ENCODE results near the gene NACC2.
"Not testable (repeated sequence)": the region's sequence is repeated elsewhere in the genome, so short reads cannot be mapped to it uniquely, and the experiment has no call there.

Gene NACC2

DNA sequence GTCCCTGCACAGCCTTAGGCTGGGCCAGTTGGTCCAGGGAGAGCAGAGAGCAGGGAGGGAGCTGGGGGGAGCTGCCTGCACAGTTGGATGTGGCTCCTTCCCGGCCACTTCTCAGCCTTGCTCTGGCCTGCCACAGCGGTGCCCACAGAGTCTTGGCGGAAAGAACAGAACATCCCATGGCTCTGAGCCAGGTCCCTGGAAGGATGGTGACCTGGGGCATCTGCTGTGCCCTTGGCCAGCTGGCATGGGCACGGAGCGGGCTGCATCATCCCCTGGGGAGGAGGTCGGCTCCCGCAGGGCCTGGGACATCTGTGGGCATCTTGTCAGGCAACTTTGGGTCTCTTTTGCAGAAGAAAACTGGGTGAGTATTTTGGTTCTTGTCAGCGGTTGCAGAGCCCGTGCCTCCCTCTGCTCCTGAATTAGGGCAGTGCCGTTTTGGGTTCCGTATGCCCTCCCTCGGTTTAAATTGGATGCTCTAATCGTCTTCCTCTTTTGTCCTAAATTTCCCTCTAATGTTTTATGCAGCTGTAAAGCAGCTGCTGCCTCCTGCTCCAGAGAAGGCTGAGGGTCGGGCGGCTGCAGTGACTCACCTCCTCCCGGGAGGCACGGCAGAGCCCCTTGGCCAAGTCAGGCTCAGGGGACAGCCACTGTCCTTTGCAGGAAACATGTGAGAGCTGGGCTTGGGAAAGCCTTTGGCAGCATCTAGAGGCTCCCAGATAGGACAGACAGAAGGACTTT, 10.5 kb upstream of the NACC2 start:
- H3K4me3 ChIP-seq (replicated peaks; ENCODE audit: low read depth, low read length) = no peak overlapping the region
- TF ChIP-seq, protein P1, sequence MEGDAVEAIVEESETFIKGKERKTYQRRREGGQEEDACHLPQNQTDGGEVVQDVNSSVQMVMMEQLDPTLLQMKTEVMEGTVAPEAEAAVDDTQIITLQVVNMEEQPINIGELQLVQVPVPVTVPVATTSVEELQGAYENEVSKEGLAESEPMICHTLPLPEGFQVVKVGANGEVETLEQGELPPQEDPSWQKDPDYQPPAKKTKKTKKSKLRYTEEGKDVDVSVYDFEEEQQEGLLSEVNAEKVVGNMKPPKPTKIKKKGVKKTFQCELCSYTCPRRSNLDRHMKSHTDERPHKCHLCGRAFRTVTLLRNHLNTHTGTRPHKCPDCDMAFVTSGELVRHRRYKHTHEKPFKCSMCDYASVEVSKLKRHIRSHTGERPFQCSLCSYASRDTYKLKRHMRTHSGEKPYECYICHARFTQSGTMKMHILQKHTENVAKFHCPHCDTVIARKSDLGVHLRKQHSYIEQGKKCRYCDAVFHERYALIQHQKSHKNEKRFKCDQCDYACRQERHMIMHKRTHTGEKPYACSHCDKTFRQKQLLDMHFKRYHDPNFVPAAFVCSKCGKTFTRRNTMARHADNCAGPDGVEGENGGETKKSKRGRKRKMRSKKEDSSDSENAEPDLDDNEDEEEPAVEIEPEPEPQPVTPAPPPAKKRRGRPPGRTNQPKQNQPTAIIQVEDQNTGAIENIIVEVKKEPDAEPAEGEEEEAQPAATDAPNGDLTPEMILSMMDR (IDR thresholded peaks at IDR 0.05; ENCODE audit: low read depth, low read length, missing control alignments) = no peak
- DNase-seq (ENCODE audit: extremely low read depth, low read depth) = no peak

DNA sequence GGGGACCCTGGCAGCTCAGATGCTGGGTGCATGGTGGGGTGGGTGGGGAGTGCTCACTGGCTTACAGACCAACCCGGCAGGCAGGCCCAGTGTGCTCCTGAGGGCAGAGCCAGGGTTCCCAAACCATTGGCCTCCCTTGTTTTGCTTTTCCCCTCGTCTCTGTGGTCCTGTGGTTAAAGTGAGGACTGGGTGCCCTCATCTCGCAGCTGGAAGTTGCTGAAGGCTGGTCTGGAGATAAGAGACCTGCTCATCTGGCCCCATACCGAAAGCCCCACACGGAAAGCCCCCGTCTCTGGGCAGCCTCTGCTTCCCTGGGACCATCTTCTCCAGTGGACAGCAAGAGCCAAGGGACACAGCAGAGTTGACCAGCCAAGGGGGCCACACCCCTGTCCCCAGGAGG, 9.8 kb upstream of the NACC2 start:
- DNase-seq (ENCODE audit: extremely low read depth, low read depth) = no peak
- H3K4me3 ChIP-seq (replicated peaks; ENCODE audit: low read depth, low read length) = no peak overlapping the region
- TF ChIP-seq, protein P1 (IDR thresholded peaks at IDR 0.05; ENCODE audit: low read depth, low read length, missing control alignments) = no peak

DNA sequence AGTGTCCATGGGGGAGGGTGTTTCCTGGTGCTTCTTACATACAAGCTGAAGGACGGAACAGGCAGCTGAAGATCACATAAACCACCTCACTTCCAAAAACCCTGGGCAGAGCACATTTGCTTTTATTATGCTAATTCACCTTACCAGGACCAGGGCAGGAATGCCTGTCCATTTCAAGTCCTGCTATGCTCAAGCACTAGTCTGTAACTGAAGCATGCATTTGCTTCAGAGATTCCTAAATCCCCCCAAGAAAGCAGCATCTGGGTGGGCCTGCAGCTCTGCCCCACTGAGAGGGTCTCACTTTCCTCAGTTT, 9.4 kb upstream of the NACC2 start:
- no peak overlapping the region for H3K4me3 ChIP-seq (replicated peaks; ENCODE audit: low read depth, low read length)
- TF ChIP-seq, protein P1 (IDR thresholded peaks at IDR 0.05; ENCODE audit: low read depth, low read length, missing control alignments) = no peak
- DNase-seq (ENCODE audit: extremely low read depth, low read depth) = no peak

DNA sequence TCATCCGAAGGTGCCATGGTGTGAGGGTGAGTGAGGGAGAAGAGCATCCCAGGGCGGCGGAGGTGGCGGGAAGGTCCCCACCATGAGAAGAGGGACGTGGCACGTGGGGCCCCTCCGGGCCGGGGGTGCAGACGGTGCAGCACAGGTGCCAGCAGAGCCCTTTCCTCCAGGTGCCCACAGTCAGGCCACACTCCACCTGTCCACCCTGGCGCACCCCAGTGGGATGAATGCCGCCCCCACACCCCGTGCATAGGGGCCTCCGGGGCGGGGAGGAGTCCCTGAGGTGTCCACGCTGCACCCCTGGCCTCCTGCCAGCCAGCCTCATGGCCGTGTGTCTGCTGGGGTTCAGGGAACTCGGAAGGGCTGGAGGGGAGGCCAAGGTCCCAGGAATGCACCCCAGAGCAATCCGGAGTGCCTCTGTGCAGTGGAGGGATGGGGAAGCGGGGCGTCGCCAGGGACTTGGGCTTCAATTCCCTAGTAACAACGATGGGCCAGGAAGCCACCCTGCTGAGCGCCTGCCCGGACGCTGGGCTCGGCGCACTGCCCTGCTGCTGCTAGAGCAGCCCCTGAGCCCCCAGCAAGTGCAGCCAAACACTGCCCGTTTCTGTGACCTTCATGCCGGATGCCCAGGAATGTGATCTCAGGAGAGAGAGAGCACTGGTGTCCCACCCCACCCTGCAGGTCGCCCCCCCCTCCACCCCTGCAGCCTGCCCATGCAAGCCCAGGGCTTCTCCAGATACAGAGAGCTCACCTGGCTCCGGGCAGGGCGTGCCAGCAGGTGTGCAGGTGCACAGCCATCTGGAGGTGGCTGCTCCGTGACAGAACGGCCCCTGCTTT, 8.8 kb upstream of the NACC2 start:
- no peak overlapping the region for H3K4me3 ChIP-seq (replicated peaks; ENCODE audit: low read depth, low read length)
- no peak for DNase-seq (ENCODE audit: extremely low read depth, low read depth)
- TF ChIP-seq, protein P1 (IDR thresholded peaks at IDR 0.05; ENCODE audit: low read depth, low read length, missing control alignments) = no peak

DNA sequence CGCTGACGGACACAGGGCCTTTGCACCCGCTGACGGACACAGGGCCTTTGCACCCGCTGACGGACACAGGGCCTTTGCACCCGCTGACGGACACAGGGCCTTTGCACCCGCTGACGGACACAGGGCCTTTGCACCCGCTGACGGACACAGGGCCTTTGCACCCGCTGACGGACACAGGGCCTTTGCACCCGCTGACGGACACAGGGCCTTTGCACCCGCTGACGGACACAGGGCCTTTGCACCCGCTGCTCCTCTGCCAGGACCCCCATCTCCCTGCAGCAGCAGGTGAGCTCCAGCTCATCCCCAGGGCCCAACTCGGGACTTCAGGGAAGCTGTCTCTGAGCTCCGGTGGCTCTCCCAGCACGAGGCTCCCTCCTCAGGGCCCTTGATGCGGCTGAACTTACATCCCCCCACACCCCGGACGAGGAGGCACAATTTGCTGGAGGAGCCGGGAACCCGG, 6.6 kb upstream of the NACC2 start:
- not testable (repeated sequence) for DNase-seq (ENCODE audit: extremely low read depth, low read depth); H3K4me3 ChIP-seq (replicated peaks; ENCODE audit: low read depth, low read length)

DNA sequence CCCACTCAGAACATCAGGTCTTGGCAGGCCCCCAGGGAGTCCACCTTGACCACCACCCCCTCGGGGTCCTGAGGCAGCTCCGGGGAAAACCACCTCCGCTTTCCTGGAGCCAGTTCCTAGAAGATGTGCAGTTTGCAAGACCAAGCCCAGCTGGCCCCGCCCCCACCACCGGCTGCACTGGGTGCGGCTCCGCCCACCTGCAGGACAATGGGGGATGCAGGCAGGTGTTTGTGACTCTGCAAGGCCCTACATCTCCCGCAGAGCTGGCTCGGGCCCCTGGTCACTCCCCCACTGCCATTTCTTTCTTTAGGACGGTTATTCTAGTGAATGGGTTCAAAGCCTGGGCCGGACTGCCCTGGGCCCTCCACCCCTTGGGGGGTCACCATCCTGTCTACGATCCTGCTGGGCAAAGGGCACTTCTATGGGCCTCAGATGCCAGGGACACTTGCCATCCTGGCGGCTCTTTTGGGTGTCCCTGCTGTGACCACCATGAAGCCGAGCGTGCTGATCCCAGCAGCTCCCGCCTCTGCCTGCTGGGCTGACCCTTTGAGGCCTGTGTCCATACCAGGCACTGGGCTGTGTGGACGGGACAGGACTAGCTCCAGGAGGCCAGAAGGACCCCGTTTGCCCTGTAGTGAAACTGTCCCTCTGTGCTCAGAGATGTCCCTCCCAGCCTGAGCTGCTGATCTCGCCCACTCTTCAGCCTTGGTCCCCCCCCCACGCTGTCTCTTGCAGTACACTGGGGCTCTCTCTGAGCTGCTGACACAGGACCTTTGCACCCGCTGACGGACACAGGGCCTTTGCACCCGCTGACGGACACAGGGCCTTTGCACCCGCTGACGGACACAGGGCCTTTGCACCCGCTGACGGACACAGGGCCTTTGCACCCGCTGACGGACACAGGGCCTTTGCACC, 5.9 kb upstream of the NACC2 start:
- TF ChIP-seq, protein P1 (IDR thresholded peaks at IDR 0.05; ENCODE audit: low read depth, low read length, missing control alignments) = no peak
- H3K4me3 ChIP-seq (replicated peaks; ENCODE audit: low read depth, low read length) = no peak overlapping the region
- no peak for DNase-seq (ENCODE audit: extremely low read depth, low read depth)
